Measurements from ENCODE around the gene RNF144A. TPM values are rescaled to one million over a fixed set of nuclear protein-coding genes. Genes with fewer than 3 reads are reported as not detected.
"Not testable (repeated sequence)": the region's sequence is repeated elsewhere in the genome, so short reads cannot be mapped to it uniquely, and the experiment has no call there.

The RNF144A gene
- total RNA-seq, 1 donor from 2014 or later: 22.2 TPM

DNA sequence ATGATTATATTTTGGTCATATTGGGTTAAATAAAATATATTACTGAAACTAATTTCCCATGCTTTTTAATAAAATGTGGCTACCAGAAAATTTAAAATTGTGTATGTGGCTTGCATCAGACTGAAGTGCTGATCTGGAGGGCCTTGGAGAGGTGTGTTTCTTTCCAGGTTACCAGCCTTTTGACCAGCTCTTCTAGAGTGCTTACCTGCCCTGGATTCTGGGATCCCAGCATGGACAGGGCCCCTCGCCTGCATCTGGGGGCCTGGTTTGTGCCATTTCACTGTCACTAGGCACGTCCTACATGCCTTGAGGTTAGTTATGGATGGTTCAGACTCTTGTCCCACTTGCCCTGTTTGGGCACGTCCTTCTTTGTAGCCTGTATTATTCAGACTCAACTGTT lies 10.5 kb downstream of the RNF144A start:
- no peak for DNase-seq (ENCODE audit: low spot score)

DNA sequence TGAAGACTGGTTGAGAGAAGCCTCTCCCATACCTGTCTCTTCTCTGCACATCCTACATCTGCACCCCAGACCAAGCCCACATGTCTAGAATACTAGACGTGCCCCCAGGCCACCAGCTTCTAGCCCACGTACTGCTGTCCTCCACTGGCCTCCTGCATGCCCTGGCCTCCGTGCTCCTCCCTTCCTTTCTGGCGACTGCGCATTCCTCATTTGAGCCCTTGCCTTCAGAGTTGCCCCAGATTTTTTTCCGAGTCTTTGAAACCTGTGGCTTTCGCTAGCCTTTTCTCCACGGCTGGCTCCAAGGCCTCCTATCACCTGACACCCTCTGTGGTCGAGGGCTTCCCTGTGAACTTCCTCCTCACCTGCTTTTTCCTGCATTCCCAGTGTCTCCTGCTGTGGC lies 11.2 kb downstream of the RNF144A start:
- DNase-seq (ENCODE audit: low spot score): no peak

DNA sequence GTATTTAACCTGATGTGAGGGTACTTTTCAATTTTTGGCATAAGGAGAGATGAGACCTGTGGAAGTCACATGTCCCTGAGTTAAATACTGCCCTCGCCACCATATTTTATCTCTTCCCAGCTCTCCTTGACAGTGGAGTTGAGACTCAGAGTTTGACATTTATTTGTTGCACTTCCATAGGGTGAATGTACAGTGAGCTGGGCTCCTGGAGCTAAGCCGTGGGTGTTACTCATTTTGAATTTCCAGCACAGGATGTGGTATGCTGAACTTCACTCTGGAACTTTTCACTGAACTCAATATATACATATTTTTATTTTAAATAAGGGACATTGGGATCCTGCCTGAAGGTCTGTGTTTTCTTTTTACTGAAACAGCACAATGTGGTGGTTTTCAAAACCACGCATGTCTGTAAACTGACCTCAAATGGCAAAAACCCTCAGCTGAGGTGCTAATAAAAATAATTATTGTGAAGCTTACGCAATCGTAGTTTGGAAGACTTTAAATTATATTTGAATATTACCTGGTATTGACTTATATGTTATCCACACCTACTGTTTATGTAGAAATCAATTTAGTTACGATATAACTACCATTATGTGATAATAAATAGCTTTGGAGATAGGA lies 12.1 kb downstream of the RNF144A start:
- DNase-seq (ENCODE audit: low spot score): no peak

DNA sequence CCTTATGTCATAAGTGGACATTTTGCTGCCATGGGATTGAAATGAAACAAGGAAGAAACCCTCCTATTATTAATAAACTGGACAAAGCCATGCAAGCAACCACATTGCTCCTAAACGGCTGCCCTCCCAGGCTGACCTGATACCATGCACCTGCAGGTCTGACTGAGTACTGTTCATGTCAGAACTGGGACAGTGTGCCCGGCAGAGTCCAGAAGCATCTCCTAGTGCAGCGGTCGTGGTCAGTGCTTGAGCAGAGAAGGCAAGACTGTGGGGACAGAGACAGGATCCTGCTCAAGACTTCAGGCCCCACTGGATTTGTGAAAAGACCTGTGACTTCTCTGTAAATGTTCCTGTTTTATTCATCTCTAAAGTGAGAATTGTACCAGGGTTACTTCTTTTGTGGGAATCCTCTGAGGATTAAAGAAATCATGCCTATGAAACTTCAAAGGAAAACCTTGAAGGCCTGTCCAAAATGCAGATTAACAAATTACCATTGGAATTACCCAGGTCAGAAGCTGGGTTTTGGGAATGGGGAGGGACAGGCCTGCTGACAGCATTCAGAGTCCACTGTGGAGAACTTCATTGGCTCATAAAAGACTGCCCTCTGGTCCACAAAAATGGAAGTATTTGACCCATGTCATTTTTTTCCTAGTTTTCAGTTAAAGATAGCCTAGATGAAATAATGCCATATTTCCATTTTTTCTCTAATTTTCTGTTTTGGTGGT lies 13.9 kb downstream of the RNF144A start:
- no peak for DNase-seq (ENCODE audit: low spot score)

DNA sequence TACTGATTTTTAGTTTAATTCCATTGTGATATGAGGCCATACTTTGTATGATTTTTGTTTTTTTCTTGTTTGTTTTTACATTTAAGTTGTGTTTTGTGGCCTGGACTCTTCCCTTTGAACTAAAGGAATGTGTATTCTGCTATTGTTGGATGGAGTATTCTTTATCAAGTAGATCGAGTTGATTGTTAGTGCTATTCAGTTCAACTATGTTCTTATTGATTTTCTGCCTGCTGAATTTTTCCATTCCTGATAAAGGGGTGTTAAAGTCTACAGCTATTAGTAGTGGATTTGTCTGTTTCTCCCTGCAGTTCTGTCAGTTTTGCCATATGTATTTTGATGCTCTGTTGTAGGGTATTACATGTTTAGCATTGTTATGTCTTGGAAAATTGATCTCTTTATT lies 14.5 kb downstream of the RNF144A start:
- DNase-seq (ENCODE audit: low spot score): no peak

DNA sequence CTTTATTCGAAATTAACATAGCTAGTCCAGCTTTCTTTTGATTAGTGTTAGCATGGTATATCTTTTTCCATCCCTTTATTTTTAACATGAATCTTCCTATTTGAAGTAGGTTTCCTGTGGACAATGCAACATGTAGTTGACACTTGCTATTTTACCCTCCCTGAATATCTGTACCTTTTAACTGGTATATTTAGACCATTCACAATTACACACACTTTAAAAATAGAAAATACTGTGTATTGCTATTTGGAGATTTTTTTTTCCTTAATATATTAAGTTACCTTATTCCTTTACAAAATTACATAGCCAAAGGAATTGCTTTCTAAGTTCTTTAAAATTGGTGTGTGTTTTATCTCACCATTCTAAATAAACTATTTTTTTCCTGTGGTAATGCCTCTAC lies 15.0 kb downstream of the RNF144A start:
- no peak for DNase-seq (ENCODE audit: low spot score)

DNA sequence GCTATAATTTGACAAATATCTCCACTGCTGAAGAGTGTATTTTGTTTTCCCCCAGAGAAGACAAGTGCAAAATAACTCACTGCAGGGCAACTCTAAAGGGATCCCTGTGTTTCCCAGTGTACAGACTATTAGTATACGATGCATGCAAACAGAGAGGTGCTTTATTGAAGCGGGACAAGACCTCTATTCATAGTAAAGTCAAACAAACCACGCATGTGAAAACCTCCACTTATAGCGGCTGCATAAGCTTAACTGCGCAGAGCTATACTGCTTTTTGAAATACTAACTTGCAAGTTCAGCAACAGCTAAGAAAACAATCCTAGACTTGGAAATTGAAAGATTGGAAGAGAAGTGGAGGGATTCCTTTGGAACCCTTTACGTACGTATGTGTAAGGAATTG lies 15.6 kb downstream of the RNF144A start:
- DNase-seq (ENCODE audit: low spot score): no peak

DNA sequence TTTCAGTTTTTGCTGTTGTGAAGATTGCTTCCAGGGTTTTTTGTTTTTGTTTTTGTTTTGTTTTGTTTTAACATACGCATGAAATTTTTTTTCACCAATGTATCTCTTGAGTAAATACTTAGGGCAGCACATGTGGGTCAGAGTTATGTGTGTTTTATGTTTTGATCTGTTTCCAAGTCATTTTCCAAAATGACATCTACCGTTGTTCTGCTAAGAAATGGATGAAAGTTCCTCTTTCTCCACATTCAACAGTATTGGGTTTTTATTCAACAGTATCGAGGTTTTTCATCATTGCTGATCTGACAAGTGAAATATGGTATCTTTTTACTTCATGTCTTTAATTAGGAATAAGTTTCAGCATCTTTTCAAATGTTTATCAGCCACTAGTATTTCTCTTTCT lies 16.7 kb downstream of the RNF144A start:
- no peak for DNase-seq (ENCODE audit: low spot score)

DNA sequence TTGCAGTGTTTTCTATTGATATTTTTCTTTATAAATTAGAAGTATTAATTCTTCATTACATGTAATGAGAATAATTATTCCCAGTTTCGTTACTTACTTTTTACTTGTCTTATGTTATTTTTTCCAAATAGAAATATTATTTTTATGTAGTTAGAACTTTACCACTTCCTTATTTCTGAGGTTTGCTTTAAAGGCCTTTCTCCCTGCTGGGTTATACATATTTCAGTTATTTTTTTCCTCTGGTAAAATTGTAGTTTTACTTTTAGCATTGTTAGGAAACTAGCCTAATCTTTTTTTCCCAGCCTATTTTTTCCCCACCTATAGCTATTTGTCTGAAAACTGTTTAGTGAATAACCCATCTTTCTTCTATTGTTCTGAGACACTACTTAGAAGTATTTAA lies 17.1 kb downstream of the RNF144A start:
- DNase-seq (ENCODE audit: low spot score): no peak

DNA sequence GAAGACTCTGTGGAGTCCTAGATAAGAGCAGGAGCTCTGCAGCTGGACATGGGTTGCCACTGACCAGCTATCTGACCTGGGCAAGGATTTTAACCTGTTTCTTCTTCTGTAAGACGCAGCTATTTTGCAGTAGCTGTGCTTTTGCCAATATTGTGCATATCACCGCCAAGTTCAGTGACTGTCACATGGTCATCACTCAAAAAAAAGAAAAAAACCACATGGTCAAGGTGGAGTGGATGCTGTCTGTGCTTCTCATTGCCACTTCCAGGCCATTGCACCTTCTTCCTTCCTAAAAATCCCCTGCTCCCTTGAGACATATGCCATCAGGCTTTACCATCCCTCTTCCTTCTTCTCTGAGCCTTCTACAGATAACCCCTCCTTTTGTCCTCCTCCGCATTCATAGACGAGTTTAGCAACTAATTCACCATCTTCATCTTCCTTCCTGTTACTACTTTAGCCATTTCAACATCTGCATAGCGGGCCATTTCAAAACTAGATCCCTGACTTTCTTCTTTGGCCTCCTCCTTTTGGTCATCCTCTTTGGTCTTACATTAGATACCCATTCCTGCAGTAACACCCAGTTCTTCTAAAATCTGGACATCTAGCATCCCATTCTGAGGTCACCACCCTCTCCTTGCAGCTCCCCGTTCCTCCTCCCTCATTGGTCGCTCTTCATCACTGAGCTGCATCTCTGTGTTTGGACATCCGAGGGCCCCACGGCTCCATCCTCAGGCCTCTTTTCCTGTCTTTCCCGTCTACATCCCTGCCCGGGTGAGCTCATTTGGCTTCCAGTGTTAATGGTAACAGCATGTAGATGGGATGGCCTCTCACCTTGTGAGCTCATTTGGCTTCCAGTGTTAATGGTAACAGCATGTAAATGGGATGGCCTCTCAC lies 17.8 kb downstream of the RNF144A start:
- no peak for DNase-seq (ENCODE audit: low spot score)

DNA sequence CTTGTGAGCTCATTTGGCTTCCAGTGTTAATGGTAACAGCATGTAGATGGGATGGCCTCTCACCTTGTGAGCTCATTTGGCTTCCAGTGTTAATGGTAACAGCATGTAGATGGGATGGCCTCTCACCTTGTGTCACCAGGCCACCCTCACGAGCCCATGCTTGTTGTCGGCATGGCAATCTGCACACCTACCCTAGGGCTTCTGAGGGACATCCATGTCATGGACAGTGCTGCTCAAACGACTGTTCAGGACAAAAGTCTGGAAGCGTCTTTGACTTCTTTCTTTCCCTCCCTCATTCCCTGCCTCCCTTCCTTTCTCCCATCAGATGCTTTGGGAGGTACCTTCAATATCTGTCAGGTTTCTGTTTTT lies 18.4 kb downstream of the RNF144A start:
- not testable (repeated sequence) for DNase-seq (ENCODE audit: low spot score)

DNA sequence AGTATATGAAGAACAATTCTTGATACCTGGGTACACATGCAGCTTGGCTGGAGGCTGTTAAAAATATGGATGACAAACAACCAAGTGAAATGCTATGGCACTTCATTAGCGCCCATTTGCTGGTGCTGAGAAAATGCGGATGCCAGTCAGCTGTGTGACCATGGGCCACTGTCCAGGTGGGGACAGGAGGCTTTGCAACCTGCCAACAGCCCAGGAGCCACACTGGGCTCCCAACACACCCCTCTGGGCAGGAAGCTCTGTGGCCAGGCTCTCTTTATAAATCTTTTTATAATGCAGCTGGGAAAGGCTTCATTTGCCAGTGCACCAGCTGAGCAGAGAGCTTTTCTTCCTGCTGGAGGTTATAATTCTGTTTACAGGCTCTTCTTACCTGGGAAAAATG lies 19.9 kb downstream of the RNF144A start:
- no peak for DNase-seq (ENCODE audit: low spot score)

DNA sequence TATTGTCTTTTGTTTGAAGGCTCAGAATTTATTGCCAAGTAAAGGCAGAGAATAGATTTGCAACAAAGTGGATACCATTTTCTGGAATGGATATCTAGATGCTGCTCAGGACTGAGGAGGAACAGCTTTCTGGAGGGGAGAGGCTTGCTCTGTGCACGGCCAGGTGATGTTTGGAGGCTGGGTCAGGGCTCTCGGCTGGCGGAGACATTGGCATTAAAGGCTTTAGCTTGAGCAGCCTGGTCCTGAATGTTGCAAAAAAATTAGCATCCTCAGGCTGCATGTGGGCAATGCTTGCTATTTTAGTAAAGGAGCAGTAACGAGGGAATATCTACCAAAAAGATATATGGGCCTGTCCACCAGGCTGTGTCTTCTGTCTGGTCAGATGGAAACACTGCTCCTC lies 20.4 kb downstream of the RNF144A start:
- no peak for DNase-seq (ENCODE audit: low spot score)

DNA sequence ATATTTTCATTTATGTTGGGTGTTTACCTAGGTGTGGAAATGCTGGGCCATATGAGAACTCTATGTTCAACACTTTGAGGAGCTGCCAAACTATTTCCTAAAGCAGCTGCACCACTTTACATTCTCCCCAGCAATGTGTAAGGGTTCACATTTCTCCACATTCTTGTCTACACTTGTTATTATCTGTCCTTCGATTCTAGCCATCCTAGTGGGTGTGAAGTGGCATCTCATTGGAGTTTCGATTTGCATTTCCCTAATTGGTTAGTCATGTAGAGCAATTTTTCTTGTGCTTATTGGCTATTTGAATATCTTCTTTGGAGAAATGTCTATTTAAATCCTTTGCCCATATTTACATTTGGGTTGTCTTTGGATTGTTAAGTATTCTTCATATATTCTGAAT lies 21.9 kb downstream of the RNF144A start:
- DNase-seq (ENCODE audit: low spot score): no peak

DNA sequence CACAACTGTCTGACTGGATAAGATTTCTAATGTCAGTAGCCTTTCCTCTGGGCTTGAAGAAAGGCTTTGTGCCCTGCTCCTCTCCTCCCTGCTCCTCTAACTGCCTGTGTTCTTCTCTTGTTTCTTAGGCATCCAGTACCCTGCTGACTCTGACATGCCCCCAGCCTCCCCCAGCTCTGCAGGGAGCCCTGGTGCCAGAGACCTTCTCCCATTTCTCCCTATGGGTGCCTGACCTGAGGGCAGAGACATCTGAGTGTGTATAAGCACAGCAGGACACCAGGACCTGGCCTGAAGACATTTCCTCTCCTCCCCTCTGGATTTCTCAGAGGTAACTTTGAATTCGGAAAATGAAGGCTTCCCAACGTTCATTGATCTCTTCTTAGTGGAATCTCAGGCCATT lies 23.6 kb downstream of the RNF144A start:
- no peak for DNase-seq (ENCODE audit: low spot score)

DNA sequence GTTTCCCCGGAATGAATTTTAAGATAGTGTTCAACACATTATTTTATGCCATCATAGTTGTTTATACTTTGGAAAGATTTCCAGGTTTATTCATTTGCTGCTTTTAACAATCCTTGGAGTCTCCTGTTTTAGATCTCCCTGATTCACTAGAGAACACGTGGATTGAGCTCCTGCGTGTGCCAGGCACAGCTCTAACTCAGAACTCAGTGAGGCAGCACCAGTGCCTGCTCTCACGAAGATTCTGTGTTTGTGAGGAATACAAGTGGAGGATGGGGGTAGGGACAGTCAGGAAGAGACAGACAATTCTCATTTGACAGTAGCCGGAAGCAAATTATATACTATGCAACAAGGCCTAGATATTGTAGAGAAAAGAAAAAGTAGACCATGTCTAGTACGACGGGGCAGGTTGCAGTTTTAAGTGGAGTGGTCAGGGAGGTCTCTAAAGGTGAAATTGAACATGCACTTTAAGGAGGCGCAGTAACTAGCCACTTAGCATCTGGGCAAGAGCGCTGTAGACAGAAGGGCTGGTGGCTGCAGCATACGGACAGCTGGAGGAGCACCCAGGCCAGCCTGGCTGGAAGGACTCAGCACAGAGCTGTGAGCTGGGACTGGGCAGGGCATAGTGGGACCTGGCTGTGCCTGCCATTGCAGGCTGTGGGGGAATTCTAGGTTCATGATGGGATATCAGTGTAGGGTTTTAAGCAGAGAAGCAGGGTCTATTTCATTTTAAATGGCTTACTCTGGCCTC lies 24.3 kb downstream of the RNF144A start:
- DNase-seq (ENCODE audit: low spot score): no peak

DNA sequence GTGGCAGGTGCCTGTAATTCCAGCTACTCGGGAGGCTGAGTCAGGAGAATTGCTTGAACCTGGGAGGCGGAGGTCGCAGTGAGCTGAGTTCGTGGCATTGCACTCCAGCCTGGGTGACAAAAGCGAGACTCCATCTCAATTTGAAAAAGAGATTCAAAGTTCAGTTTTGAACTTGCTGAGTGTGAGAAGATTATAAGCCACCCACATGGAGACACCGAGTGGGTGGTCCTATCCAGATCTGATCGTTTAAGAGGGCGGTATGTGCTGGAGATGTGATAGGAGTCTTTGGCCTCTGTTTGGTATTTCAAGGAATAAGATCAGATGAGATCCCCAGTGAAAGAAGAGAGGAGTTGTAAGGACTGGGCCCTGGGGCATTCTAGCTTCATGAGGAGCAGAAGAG lies 25.6 kb downstream of the RNF144A start:
- no peak for DNase-seq (ENCODE audit: low spot score)

DNA sequence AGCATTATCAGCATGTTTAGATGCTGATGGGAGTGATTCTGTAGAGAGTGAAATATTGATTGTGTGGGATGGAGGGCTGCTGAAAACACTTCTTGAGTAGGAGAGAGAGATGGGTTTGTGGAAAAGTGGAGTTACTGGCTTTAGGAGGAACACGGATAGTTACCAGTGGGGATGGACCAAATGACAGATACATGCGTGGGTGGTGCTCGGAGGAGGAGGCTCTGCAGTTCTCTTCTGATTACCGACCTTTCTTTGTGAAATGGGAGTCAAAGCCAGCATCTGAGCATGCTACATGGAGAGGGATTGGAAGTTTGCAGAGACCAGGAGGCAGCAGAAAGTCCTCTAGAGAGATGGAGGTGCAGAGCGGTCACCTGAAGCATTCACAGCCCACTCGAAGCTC lies 26.3 kb downstream of the RNF144A start:
- DNase-seq (ENCODE audit: low spot score): no peak

DNA sequence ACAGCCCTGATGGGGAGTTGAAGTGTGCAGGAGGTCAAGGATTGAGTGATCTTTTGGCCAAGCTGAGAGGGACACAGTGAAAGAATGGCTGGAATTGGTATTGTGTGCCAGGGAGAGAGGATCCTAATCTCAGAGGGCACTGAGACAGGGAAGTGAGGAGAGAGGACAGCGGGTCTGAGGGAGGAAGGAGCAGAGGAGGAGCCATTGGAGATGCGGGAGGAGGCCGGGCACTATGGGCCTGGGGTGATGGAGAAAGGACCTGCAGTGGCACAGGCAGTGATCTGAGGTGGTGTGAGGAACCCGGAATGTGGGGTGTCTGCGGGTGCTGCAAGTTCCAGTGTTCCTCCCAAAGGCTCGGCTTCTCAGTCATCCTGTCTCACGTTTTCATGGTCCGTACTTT lies 26.8 kb downstream of the RNF144A start:
- no peak for DNase-seq (ENCODE audit: low spot score)

DNA sequence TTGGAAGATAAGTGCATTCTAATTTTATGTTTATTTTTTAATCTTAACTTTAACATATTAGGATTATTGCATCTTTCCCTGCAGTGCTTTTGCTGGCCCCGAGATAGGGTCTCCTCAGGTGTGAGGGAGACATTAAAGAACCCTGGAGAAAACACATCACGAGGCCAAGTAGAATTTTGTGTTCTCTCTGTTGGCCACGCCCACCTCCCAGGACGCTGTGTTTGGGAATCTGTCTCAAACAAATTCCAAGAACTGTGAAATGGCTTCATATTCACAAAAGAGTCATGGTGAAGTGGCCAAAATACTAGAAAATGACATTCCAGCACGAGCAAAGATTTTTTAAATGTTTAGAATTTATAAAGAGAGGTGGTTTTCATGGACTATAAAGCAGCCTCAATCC lies 27.3 kb downstream of the RNF144A start:
- DNase-seq (ENCODE audit: low spot score): no peak

DNA sequence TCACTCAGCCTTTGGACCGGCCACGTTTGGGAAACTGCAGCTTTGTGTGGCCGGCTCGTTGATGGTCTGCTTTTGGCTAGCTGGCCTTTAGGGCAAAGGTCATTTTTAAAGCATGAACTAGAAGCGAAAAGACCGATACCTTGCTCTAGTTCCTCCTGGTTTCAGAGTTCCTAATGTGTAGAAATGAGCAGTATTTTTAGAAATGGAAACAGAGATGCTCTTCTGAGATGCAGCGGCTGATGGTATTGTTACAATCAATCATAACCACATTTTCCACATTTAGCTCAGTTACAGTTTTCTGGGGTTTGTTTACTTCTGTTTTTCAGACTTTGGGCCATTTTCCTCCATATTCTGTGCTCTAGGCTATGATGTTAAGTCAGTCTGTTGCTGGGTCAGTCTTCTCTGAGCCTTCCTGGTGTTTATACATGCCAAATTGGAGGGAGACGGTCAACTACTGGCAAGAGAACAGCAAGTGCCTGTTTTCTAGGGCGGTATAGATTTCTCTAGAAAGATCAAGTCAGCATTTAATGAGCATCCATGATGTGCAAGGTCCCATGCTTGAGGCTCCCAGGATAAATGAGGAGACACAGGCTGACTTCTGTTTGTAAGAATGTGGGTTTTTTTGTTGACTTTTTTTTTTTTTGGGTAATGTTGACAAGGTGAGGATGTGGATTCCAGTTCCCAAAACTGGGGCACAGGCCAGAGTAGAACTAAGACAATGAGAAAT lies 28.0 kb downstream of the RNF144A start:
- DNase-seq (ENCODE audit: low spot score): no peak
